H9 (cell line): Measurements from ENCODE around the gene NBDY. TPM values are rescaled to one million over a fixed set of nuclear protein-coding genes. Genes with fewer than 3 reads are reported as not detected.

Source experiments
- DNase-seq: peaks from one replicate; pipeline ENCODE4 v3.0.0-alpha.2; 2017
- H2AFZ ChIP-seq: one replicate; pipeline ENCODE4 v1.6.1; 2013; ENCODE audit warnings: mild to moderate bottlenecking, low read length, control low read depth, moderate library complexity
- H2AK5ac ChIP-seq: 2 replicates; pipeline ENCODE4 v1.6.1; 2013; ENCODE audit warnings: low read length, control low read depth, mixed read lengths; ENCODE audit not compliant: insufficient read length
- H2BK120ac ChIP-seq: one replicate; pipeline ENCODE4 v1.6.1; 2013; ENCODE audit warnings: low read depth, mild to moderate bottlenecking, low read length, control low read depth, inconsistent platforms; ENCODE audit not compliant: poor library complexity, severe bottlenecking
- H2BK12ac ChIP-seq: 2 replicates; pipeline ENCODE4 v1.6.1; 2013; ENCODE audit warnings: low read length, control low read depth, mixed read lengths, low read depth; ENCODE audit not compliant: insufficient read length
- H2BK15ac ChIP-seq: 2 replicates; pipeline ENCODE4 v1.6.1; 2013; ENCODE audit warnings: low read depth, low read length, control low read depth
- H2BK20ac ChIP-seq: one replicate; pipeline ENCODE4 v1.6.1; 2013; ENCODE audit warnings: low read depth, mild to moderate bottlenecking, low read length, control low read depth, inconsistent platforms; ENCODE audit not compliant: poor library complexity, severe bottlenecking
- H2BK5ac ChIP-seq: 2 replicates; pipeline ENCODE4 v1.6.1; 2013; ENCODE audit warnings: low read length, control low read depth, mixed read lengths; ENCODE audit not compliant: insufficient read length
- H3K14ac ChIP-seq: 2 replicates; pipeline ENCODE4 v1.6.1; 2013; ENCODE audit warnings: low read length, control low read depth; ENCODE audit not compliant: insufficient read depth
- H3K18ac ChIP-seq: 2 replicates; pipeline ENCODE4 v1.6.1; 2013; ENCODE audit warnings: low read depth, mild to moderate bottlenecking, mixed read lengths, low read length, control low read depth; ENCODE audit not compliant: insufficient read length
- H3K23ac ChIP-seq: 2 replicates; pipeline ENCODE4 v1.6.1; 2013; ENCODE audit warnings: low read length, control low read depth, mixed read lengths, low read depth; ENCODE audit not compliant: insufficient read length
- H3K23me2 ChIP-seq: 2 replicates; pipeline ENCODE4 v1.6.1; 2013; ENCODE audit warnings: low read depth, mild to moderate bottlenecking, mixed read lengths, low read length, control low read depth; ENCODE audit not compliant: insufficient read length, poor library complexity, severe bottlenecking
- H3K27ac ChIP-seq: 2 replicates; pipeline ENCODE4 v1.5.1; 2013; ENCODE audit warnings: low read length, control low read depth, mixed read lengths, low read depth; ENCODE audit not compliant: insufficient read length
- H3K27me3 ChIP-seq: 2 replicates; pipeline ENCODE4 v1.6.1; 2013; ENCODE audit warnings: low read length, control low read depth, inconsistent platforms; ENCODE audit not compliant: insufficient read depth
- H3K4ac ChIP-seq: 2 replicates; pipeline ENCODE4 v1.6.1; 2013; ENCODE audit warnings: low read depth, mild to moderate bottlenecking, control low read depth, inconsistent platforms, low read length, moderate library complexity
- H3K4me1 ChIP-seq: 2 replicates; pipeline ENCODE4 v1.6.1; 2013; ENCODE audit warnings: low read length, control low read depth, inconsistent platforms; ENCODE audit not compliant: insufficient read depth
- H3K4me2 ChIP-seq: 2 replicates; pipeline ENCODE4 v1.6.1; 2013; ENCODE audit warnings: low read length, control low read depth, mixed read lengths; ENCODE audit not compliant: insufficient read length, insufficient read depth
- H3K56ac ChIP-seq: 2 replicates; pipeline ENCODE4 v1.6.1; 2013; ENCODE audit warnings: low read depth, mild to moderate bottlenecking, mixed read lengths, low read length, control low read depth; ENCODE audit not compliant: insufficient read length
- H3K79me1 ChIP-seq: 2 replicates; pipeline ENCODE4 v1.6.1; 2013; ENCODE audit warnings: low read depth, mild to moderate bottlenecking, moderate library complexity, low read length, control low read depth, inconsistent platforms; ENCODE audit not compliant: insufficient read depth, poor library complexity, severe bottlenecking
- H3K79me2 ChIP-seq: 2 replicates; pipeline ENCODE4 v1.6.1; 2013; ENCODE audit warnings: low read length, control low read depth, inconsistent platforms; ENCODE audit not compliant: insufficient read depth
- H3K9ac ChIP-seq: 2 replicates; pipeline ENCODE4 v1.6.1; 2013; ENCODE audit warnings: low read length, control low read depth, mixed read lengths; ENCODE audit not compliant: insufficient read length; ENCODE audit errors: extremely low read depth
- H3K9me3 ChIP-seq: one replicate; pipeline ENCODE4 v1.6.1; 2013; ENCODE audit warnings: low read depth, low read length, inconsistent platforms; ENCODE audit not compliant: control insufficient read depth
- H3T11ph ChIP-seq: one replicate; pipeline ENCODE4 v1.6.1; 2013; ENCODE audit warnings: mild to moderate bottlenecking, low read length, control low read depth, inconsistent platforms
- H4K20me1 ChIP-seq: one replicate; pipeline ENCODE4 v1.6.1; 2013; ENCODE audit not compliant: control insufficient read depth, insufficient read length, insufficient read depth
- H4K5ac ChIP-seq: 2 replicates; pipeline ENCODE4 v1.6.1; 2013; ENCODE audit warnings: low read depth, mild to moderate bottlenecking, mixed read lengths, low read length, control low read depth; ENCODE audit not compliant: insufficient read length
- H4K8ac ChIP-seq: replicated peaks from 2 replicates; pipeline ENCODE4 v1.6.1; 2013; ENCODE audit warnings: low read length, control low read depth, mixed read lengths, low read depth; ENCODE audit not compliant: insufficient read length
- H4K91ac ChIP-seq: 2 replicates; pipeline ENCODE4 v1.6.1; 2013; ENCODE audit warnings: low read depth, mild to moderate bottlenecking, moderate library complexity, mixed read lengths, low read length, control low read depth; ENCODE audit not compliant: insufficient read length
- H3K27ac Mint-ChIP-seq, 3 experiments: 2 replicates in 2 of 3; 3 replicates in 1 of 3; pipeline ENCODE4 v1.8.0; 2020 to 2021; ENCODE audit warnings: mixed read lengths in 3 of 3, mild to moderate bottlenecking in 1 of 3, moderate library complexity in 1 of 3
- H3K27me3 Mint-ChIP-seq: 2 replicates; pipeline ENCODE4 v1.8.0; 2021; ENCODE audit warnings: low read depth, mild to moderate bottlenecking, moderate library complexity, mixed read lengths
- H3K36me3 Mint-ChIP-seq, 3 experiments: 2 replicates in 2 of 3; 3 replicates in 1 of 3; pipeline ENCODE4 v1.8.0; 2020 to 2021; ENCODE audit warnings: low read depth in 3 of 3, mixed read lengths in 3 of 3; ENCODE audit not compliant: insufficient read depth in 1 of 3
- H3K4me1 Mint-ChIP-seq, 2 experiments: 2 replicates each; pipeline ENCODE4 v1.8.0; 2020; ENCODE audit warnings: mixed read lengths in 2 of 2
- H3K4me3 Mint-ChIP-seq, 2 experiments: 2 replicates in 1 of 2; 3 replicates in 1 of 2; pipeline ENCODE4 v1.8.0; 2020 to 2021; ENCODE audit warnings: mild to moderate bottlenecking in 2 of 2, mixed read lengths in 2 of 2, moderate library complexity in 1 of 2
- H3K9me3 Mint-ChIP-seq, 2 experiments: 2 replicates in 1 of 2; 3 replicates in 1 of 2; pipeline ENCODE4 v1.8.0; 2020; ENCODE audit warnings: mild to moderate bottlenecking in 2 of 2, mixed read lengths in 2 of 2, moderate library complexity in 1 of 2
- WGBS: extraction: QIAGEN DNeasy Blood & Tissue Kit; methylation state at CpG from one replicate; pipeline ENCODE4 v1.1.7; 2013; ENCODE audit warnings: missing lambda C conversion rate, low lambda C conversion rate, mixed read lengths; ENCODE audit not compliant: insufficient read length; ENCODE audit errors: extremely low coverage; 5-methylcytosine and 5-hydroxymethylcytosine counted together
- total RNA-seq: library from RNA; stranded (reverse); gene quantifications from 2 replicates; pipeline ENCODE4 v1.2.1, GENCODE V29; 2021
- TF ChIP-seq, protein P1 (sequence below): fragments of 200-600 bp; sonication (generic); conservative IDR thresholded peaks from 3 replicates; pipeline ENCODE4 v1.8.0; 2021; ENCODE audit warnings: antibody characterized with exemption, mild to moderate bottlenecking

The NBDY gene
- total RNA-seq, 1 experiment from 2014 or later = 62.5 TPM

GRCh38 chrX:56796641-56797395, 67.8 kb downstream of the NBDY start:
- Histone ChIP-seq H3K4me1 (no peaks in the 10 kb centered on the region; the same call in 1 of the 2 replicates), H3K79me2 (no peaks in the 10 kb centered on the region), H4K5ac (no peak overlapping the region), H3K27ac (no peak overlapping the region), H2BK5ac (no peak overlapping the region), H2AK5ac (no peak overlapping the region), H3K9ac (no peak overlapping the region), H3K79me1 (no peaks in the 10 kb centered on the region), H4K20me1 (no peaks in the 10 kb centered on the region), H3K18ac (no peak overlapping the region), H3K9me3 (no peaks in the 10 kb centered on the region), H4K91ac (no peak overlapping the region), H2AFZ (no peak overlapping the region), H3K27me3 (no peaks in the 10 kb centered on the region), H2BK20ac (no peak overlapping the region), H3K23me2 (no peaks in the 10 kb centered on the region), H2BK120ac (no peak overlapping the region), H3K4me2 (no peak overlapping the region), H3K4ac (no peak overlapping the region), H3K23ac (no peak overlapping the region), H3K56ac (no peak overlapping the region), H4K8ac (no peak overlapping the region), H2BK15ac (no peak overlapping the region), H3K14ac (no peak overlapping the region), H2BK12ac (no peak overlapping the region), H3T11ph (no peak overlapping the region)
- H3K9me3 Mint-ChIP-seq = peaks cover 58 to 74% of the 10 kb centered on the region in 2 experiments
- H3K36me3 Mint-ChIP-seq = peaks cover 16 to 38% (median 37%) of the 10 kb centered on the region in 3 experiments
- peaks cover 1% of the 10 kb centered on the region; the same call in 1 of the 2 replicates for H3K27me3 Mint-ChIP-seq
- DNase-seq = no peak
- no peak overlapping the region for H3K4me3 Mint-ChIP-seq
- TF ChIP-seq, protein P1, sequence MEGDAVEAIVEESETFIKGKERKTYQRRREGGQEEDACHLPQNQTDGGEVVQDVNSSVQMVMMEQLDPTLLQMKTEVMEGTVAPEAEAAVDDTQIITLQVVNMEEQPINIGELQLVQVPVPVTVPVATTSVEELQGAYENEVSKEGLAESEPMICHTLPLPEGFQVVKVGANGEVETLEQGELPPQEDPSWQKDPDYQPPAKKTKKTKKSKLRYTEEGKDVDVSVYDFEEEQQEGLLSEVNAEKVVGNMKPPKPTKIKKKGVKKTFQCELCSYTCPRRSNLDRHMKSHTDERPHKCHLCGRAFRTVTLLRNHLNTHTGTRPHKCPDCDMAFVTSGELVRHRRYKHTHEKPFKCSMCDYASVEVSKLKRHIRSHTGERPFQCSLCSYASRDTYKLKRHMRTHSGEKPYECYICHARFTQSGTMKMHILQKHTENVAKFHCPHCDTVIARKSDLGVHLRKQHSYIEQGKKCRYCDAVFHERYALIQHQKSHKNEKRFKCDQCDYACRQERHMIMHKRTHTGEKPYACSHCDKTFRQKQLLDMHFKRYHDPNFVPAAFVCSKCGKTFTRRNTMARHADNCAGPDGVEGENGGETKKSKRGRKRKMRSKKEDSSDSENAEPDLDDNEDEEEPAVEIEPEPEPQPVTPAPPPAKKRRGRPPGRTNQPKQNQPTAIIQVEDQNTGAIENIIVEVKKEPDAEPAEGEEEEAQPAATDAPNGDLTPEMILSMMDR = no peak
- no peak overlapping the region; a peak in 1 of 7 replicates for H3K27ac Mint-ChIP-seq
- H3K4me1 Mint-ChIP-seq = peaks cover 15 to 17% of the 10 kb centered on the region in 2 experiments
- no CpG with 5 or more reads among the region's 4 CpGs for WGBS
